ENCODE data around the gene HSPB2. TPM values are rescaled to one million over a fixed set of nuclear protein-coding genes. Genes with fewer than 3 reads are reported as not detected.

Gene HSPB2
- total RNA-seq, 1 donor from 2014 or later, result not detected

DNA sequence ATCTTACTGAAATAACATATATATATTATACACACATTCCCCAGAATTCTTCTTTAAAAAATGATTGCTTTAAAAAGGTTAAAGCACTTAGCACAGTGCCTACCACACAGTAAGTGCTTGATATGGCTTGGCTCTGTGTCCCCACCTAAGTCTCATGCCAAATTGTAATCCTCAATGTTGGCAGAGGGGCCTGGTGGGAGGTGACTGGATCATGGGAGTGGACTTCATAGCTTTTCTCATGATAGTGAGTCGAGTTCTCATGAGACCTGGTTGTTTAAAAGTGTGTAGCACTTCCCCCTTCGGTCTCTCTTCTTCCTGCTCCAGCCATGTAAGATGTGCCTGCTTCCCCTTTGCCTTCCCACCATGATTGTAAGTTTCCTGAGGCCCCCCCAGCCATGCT lies 7.1 kb upstream of the HSPB2 start:
- intact Hi-C loops (cut with micrococcal nuclease), result no loop called here
- Mint-ChIP-seq H3K36me3 (ENCODE audit: low read depth) (no peaks in the 10 kb centered on the region), H3K4me1 (ENCODE audit: low read depth) (peaks cover 2% of the 10 kb centered on the region), H3K27me3 (ENCODE audit: low read depth) (peaks cover 24% of the 10 kb centered on the region), H3K9me3 (no peaks in the 10 kb centered on the region), H3K4me3 (ENCODE audit: low read depth) (no peak overlapping the region), H3K27ac (no peak overlapping the region)
- no peak for DNase-seq (ENCODE audit: low spot score)

DNA sequence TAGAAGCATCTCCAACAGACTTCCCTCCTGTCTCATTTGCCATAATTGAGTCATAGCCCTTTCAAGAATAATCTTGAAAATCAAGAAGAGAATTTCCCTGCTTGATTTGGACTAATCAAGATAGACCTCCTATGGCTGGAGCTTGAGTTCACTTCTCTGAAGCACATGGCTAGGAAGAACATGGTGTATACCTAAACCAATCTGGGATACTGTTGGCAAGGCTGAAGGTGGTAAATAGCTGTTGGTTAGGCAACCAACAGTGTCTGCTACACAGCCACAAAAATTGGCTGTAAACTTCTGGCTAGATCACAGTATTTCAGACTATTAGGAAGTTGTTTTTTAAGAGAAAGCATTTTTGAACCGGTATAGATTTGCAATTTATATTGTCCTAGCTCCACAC lies 5.9 kb upstream of the HSPB2 start:
- Mint-ChIP-seq H3K4me3 (ENCODE audit: low read depth) (no peak overlapping the region), H3K27ac (no peak overlapping the region), H3K4me1 (ENCODE audit: low read depth) (peaks cover 2% of the 10 kb centered on the region), H3K9me3 (no peaks in the 10 kb centered on the region), H3K27me3 (ENCODE audit: low read depth) (peaks cover 31% of the 10 kb centered on the region), H3K36me3 (ENCODE audit: low read depth) (no peaks in the 10 kb centered on the region)
- intact Hi-C loops (cut with micrococcal nuclease), result no loop called here
- no peak for DNase-seq (ENCODE audit: low spot score)

DNA sequence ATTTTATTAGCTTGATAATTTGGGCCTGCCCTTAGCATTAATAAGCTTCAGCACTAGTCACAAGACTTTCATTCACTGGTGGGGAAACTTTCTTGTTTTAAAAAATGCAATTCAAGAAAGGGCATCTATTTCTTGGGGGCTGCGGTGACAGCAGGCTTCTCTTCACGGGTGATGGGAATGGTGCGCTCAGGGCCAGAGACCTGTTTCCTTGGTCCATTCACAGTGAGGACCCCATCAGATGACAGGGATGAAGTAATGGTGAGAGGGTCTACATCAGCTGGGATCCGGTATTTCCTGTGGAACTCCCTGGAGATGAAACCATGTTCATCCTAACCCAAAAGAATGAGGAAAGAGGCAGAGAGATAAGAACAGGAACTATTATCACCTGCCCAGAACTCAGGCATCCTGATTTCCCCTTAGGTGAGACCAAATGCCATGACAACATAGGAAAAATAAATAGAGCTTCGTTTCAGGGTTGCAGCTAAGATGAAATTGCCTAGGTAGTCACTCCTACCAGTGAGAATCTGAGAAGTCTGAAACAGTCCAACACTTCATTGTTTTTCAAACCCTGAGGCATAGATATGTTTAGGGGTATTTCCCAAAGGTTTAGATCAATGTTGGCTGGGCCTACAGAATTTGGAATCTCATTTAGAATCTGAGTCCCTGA lies 3.8 kb upstream of the HSPB2 start:
- Mint-ChIP-seq H3K27ac (no peak overlapping the region), H3K4me1 (ENCODE audit: low read depth) (peaks cover 2% of the 10 kb centered on the region), H3K4me3 (ENCODE audit: low read depth) (no peak overlapping the region), H3K9me3 (no peaks in the 10 kb centered on the region), H3K27me3 (ENCODE audit: low read depth) (peaks cover 28% of the 10 kb centered on the region), H3K36me3 (ENCODE audit: low read depth) (no peaks in the 10 kb centered on the region)
- DNase-seq (ENCODE audit: low spot score), result no peak
- intact Hi-C loops (cut with micrococcal nuclease), result no loop called here

DNA sequence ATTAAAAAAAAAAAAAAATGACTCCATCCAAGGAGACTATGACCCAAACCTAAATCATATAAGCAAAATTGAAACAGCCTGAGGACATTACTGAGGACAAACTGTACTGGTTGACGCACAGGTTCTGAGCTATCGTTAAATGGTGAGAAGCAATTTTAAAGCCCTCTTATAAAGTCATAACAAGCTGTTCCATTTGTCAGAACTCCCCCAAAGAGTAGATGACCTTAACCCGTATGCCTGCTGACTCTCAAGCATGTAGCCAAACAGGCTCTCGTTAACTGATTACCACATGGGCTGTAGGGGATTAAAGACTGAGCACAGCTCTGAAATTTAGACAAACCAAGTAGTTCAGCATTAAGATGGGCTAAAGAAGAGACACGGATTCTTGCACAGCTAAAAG lies 3.2 kb upstream of the HSPB2 start:
- peaks cover 28% of the 10 kb centered on the region for H3K27me3 Mint-ChIP-seq (ENCODE audit: low read depth)
- intact Hi-C loops (cut with micrococcal nuclease), result no loop called here
- H3K27ac Mint-ChIP-seq, result no peak overlapping the region
- H3K4me3 Mint-ChIP-seq (ENCODE audit: low read depth), result no peak overlapping the region
- no peak for DNase-seq (ENCODE audit: low spot score)
- H3K9me3 Mint-ChIP-seq, result no peaks in the 10 kb centered on the region
- no peaks in the 10 kb centered on the region for H3K36me3 Mint-ChIP-seq (ENCODE audit: low read depth)
- peaks cover 2% of the 10 kb centered on the region for H3K4me1 Mint-ChIP-seq (ENCODE audit: low read depth)

DNA sequence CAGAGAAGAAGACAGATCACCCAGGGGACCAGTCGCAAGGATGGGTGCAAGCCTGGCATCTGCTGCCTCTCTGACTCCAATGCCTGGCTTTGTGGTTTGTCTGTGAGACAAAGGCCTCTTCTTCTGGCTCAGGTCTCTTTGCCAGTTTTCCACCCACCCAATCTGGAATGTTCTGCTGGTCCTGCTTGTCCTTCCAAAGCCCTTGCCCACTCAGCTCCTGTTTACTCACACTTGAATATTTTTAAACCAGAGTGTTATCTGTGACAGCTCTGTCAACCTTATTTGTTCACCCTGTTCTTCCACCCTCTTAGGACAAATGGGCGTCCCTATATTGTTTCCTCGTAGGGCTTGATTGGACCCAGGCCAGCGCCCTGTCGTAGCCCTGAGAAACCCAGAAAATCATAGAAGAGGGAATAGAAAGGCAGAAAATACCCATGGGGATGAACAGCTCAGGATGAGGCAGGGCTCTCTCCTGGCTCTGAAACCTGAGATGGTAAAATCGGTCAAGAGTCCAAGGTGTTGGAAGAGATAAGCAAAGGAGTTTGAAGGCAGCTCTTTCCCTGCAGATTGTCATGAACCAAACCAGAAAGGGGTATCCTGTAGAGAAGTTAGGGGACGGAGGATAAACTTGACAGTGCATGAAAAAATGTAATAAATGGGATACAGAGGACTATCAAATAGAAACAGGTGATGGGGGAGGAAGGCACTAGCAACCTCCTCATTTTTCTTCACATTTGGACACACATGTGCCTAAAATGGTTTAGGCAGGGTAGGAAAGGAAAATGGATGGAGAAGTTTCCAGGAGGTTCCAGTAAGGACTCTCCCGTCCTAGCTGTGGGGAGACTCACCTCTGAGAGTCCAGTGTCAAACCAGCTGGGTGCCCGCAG lies 1.6 kb upstream of the HSPB2 start:
- H3K27me3 Mint-ChIP-seq (ENCODE audit: low read depth), result peaks cover 26% of the 10 kb centered on the region
- DNase-seq (ENCODE audit: low spot score), result no peak
- no peak overlapping the region for H3K4me3 Mint-ChIP-seq (ENCODE audit: low read depth)
- no peaks in the 10 kb centered on the region for H3K9me3 Mint-ChIP-seq
- no peak overlapping the region for H3K27ac Mint-ChIP-seq
- no peaks in the 10 kb centered on the region for H3K36me3 Mint-ChIP-seq (ENCODE audit: low read depth)
- peaks cover 2% of the 10 kb centered on the region for H3K4me1 Mint-ChIP-seq (ENCODE audit: low read depth)
- intact Hi-C loops (cut with micrococcal nuclease), result no loop called here

DNA sequence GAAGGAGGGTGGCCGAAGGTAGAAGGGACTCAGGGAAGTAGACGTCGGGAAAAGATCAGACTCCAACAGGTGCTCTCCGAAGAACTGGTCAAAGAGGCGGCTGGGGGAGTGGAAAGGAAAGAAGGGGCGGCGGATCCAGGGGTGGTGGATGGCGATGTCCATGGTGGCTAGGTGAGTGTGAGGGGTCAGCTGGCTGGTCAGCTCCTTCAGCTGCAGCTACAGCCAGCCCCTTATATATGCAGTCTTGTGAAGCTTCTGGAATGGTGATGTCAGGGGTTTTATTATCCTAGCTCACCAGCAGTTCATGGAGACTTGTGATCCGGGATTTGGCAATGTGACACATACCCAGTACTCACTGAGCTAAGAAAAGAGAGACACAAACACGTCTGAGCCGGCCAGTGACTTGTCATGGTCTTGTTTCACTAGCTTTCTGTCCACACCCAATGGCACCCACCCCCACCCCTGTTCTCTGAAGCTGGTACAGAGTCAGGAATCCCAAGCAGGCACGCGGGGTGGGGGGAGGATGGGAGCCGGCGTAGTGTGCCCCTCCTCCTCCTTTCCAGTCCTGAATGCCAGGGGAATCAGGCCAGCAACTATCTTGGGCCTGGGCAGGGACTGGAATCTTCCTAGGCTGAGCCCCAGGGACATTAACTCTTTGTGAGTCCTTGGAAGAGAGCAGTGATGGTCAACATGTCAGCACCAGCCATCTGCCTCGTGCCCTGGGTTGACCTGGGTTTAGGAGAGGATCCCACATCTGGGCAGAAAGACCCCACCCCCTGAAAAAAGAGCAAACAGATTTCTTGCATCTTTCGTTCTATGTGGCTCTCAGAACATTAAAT lies 752 bp upstream of the HSPB2 start, which contains the start of gene CRYAB:
CRYAB (minus strand) TSS at position 208 of the 839 bp plus-strand sequence; CDS start at position 162, 46 bp downstream.
- Mint-ChIP-seq H3K4me3 (ENCODE audit: low read depth) (no peak within 1 kb of the TSS), H3K9me3 (no peaks in the 10 kb centered on the region), H3K27me3 (ENCODE audit: low read depth) (peaks cover 35% of the 10 kb centered on the region), H3K36me3 (ENCODE audit: low read depth) (no peaks in the 10 kb centered on the region), H3K4me1 (ENCODE audit: low read depth) (no peaks in the 10 kb centered on the region), H3K27ac (no peak within 1 kb of the TSS)
- intact Hi-C loops (cut with micrococcal nuclease), result no loop called here
- DNase-seq (ENCODE audit: low spot score), result no peak

DNA sequence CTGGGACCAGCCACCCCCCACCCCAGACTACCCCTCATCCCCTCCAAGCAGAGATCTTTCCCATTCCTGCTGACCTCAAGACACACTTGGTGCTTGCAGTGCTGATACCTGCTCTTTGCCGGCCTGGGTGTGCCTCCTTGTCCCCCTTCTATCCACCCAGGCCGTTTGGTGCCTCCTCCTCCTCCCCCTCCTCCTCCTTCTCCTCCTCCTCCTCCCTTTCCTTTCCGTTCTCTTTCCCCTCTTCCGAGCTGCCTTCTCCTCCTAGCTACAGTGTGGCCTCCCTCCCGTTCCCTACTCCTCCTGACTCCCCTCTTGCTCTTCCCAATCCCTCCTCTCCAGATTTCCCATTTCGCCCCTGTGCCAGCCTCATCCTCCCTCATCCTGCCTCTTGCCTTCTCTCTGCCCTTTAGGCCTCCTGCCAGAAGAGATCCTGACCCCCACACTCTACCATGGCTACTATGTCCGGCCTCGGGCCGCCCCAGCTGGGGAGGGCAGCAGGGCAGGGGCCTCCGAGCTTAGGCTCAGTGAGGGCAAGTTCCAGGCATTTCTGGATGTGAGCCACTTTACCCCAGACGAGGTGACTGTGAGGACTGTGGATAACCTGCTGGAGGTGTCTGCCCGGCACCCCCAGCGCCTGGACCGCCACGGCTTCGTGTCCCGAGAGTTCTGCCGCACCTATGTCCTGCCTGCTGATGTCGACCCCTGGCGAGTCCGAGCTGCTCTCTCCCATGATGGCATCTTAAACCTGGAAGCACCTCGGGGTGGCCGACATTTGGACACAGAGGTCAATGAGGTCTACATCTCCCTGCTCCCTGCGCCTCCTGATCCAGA lies 712 bp downstream of the HSPB2 start:
- peaks cover 37% of the 10 kb centered on the region for H3K27me3 Mint-ChIP-seq (ENCODE audit: low read depth)
- H3K4me3 Mint-ChIP-seq (ENCODE audit: low read depth), result no peak overlapping the region
- intact Hi-C loops (cut with micrococcal nuclease), result no loop called here
- H3K36me3 Mint-ChIP-seq (ENCODE audit: low read depth), result no peaks in the 10 kb centered on the region
- H3K27ac Mint-ChIP-seq, result no peak overlapping the region
- H3K9me3 Mint-ChIP-seq, result no peaks in the 10 kb centered on the region
- no peaks in the 10 kb centered on the region for H3K4me1 Mint-ChIP-seq (ENCODE audit: low read depth)
- no peak for DNase-seq (ENCODE audit: low spot score)

DNA sequence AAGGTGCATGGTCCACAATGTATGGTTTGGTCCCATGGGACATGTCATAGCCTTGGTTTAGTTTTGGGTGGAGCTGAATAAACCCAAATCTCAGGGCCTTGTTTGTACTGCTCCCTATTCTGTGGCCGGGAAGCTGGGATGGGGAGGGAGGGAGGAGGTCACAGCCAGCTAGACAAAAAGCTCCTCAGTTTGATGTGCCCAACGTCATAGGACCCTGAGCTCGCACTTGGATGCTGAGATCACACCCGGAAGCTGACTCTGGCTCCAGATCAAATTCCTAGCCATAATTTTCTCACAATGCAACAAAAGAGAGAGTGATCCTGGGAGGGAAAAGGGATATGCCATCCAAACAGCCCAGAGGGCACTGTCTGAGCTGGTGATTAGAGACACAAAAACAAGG lies 1.5 kb downstream of the HSPB2 start:
- intact Hi-C loops (cut with micrococcal nuclease), result no loop called here
- peaks cover 37% of the 10 kb centered on the region for H3K27me3 Mint-ChIP-seq (ENCODE audit: low read depth)
- H3K9me3 Mint-ChIP-seq, result no peaks in the 10 kb centered on the region
- no peak overlapping the region for H3K27ac Mint-ChIP-seq
- H3K4me3 Mint-ChIP-seq (ENCODE audit: low read depth), result no peak overlapping the region
- no peaks in the 10 kb centered on the region for H3K4me1 Mint-ChIP-seq (ENCODE audit: low read depth)
- no peaks in the 10 kb centered on the region for H3K36me3 Mint-ChIP-seq (ENCODE audit: low read depth)
- no peak for DNase-seq (ENCODE audit: low spot score)

DNA sequence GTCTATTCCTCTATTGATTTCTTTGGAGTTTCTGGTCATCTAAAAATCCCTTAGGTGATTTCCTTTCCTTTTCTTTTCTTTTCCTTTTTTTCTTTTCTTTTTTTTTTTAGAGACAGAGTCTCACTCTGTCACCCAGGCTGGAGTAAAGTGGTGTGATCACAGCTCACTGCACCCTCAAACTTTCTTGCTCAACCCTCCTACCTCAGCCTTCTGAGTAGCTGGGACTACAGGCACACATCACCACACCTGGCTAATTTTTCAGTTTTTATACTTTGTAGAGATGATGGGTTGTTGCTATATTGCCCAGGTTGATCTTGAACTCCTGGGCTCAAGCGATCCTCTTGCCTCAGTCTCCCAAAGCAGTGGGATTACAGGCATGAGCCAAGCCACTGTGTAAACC lies 4.2 kb downstream of the HSPB2 start:
- Mint-ChIP-seq H3K4me3 (ENCODE audit: low read depth) (no peak overlapping the region), H3K36me3 (ENCODE audit: low read depth) (no peaks in the 10 kb centered on the region), H3K4me1 (ENCODE audit: low read depth) (no peaks in the 10 kb centered on the region), H3K9me3 (no peaks in the 10 kb centered on the region), H3K27me3 (ENCODE audit: low read depth) (peaks cover 33% of the 10 kb centered on the region), H3K27ac (no peak overlapping the region)
- DNase-seq (ENCODE audit: low spot score), result no peak
- intact Hi-C loops (cut with micrococcal nuclease), result no loop called here

DNA sequence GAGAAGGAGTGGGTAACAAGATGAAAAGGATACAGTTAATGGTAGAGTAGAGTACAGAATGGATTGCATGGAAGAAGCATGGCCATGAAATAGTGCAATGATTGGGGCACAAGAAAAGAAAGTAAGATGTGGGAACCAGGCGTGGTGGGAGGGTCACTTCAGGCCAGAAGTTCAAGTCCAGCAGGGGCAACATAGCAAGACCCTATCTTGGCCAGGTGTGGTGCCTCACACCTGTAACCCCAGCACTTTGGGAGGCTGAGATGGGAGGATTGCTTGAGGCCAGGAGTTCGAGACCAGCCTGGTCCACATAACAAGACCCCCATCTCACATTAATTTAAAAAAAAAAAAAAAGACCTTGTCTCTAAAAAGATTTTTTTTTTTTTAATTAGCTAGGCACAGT lies 4.8 kb downstream of the HSPB2 start:
- DNase-seq (ENCODE audit: low spot score), result no peak
- Mint-ChIP-seq H3K27ac (no peak overlapping the region), H3K4me3 (ENCODE audit: low read depth) (no peak overlapping the region), H3K36me3 (ENCODE audit: low read depth) (no peaks in the 10 kb centered on the region), H3K4me1 (ENCODE audit: low read depth) (no peaks in the 10 kb centered on the region), H3K27me3 (ENCODE audit: low read depth) (peaks cover 30% of the 10 kb centered on the region), H3K9me3 (no peaks in the 10 kb centered on the region)
- intact Hi-C loops (cut with micrococcal nuclease), result no loop called here

DNA sequence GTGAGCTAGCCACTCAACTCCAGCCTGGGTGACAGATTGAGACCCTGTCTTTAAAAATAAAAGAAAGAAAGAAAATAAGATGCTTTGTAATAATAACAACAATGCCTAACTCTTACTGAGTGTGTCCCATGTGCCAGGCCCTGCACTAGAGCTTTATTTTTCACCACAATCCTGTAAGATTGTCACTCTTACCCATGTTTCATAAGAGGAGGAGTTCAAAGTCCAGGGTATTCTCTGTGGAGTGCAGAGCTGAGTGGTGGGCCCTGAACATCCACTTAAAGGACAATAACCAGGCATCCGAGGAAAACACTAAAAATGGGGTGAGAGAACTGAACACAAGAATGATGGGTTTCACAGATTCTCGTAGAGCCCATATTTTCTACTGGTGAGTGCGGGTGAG lies 5.3 kb downstream of the HSPB2 start:
- H3K36me3 Mint-ChIP-seq (ENCODE audit: low read depth), result no peaks in the 10 kb centered on the region
- no peak overlapping the region for H3K27ac Mint-ChIP-seq
- no peaks in the 10 kb centered on the region for H3K9me3 Mint-ChIP-seq
- DNase-seq (ENCODE audit: low spot score), result no peak
- H3K4me3 Mint-ChIP-seq (ENCODE audit: low read depth), result no peak overlapping the region
- no peaks in the 10 kb centered on the region for H3K4me1 Mint-ChIP-seq (ENCODE audit: low read depth)
- peaks cover 30% of the 10 kb centered on the region for H3K27me3 Mint-ChIP-seq (ENCODE audit: low read depth)
- intact Hi-C loops (cut with micrococcal nuclease), result no loop called here
